Gastroesophageal sphincter (tissue), 3 donors: Measurements from ENCODE around the gene MEF2D.

Experiments used
- CTCF ChIP-seq, 4 experiments: fragments of 200-600 bp in 2 of 4; fragments of 450-650 bp in 2 of 4; sonication (generic) in 1 of 4; IDR thresholded peaks; one replicate each; pipeline ENCODE4 v1.5.1; 2017 to 2019; ENCODE audit warnings: antibody characterized with exemption in 4 of 4, mild to moderate bottlenecking in 2 of 4, moderate library complexity in 2 of 4
- EP300 ChIP-seq: sonication (generic); formaldehyde crosslinking; IDR thresholded peaks from one replicate; pipeline ENCODE4 v1.6.1; 2017; ENCODE audit warnings: antibody characterized with exemption, mild to moderate bottlenecking
- POLR2A ChIP-seq, 2 donors: fragments of 450-650 bp; IDR thresholded peaks; one replicate each; pipeline ENCODE4 v1.6.1; 2017; ENCODE audit warnings: antibody characterized with exemption in 2 of 2, mild to moderate bottlenecking in 2 of 2, moderate library complexity in 1 of 2
- POLR2AphosphoS5 ChIP-seq: sonication (generic); formaldehyde crosslinking; IDR thresholded peaks from one replicate; pipeline ENCODE4 v1.6.1; 2017; ENCODE audit warnings: antibody characterized with exemption

DNA sequence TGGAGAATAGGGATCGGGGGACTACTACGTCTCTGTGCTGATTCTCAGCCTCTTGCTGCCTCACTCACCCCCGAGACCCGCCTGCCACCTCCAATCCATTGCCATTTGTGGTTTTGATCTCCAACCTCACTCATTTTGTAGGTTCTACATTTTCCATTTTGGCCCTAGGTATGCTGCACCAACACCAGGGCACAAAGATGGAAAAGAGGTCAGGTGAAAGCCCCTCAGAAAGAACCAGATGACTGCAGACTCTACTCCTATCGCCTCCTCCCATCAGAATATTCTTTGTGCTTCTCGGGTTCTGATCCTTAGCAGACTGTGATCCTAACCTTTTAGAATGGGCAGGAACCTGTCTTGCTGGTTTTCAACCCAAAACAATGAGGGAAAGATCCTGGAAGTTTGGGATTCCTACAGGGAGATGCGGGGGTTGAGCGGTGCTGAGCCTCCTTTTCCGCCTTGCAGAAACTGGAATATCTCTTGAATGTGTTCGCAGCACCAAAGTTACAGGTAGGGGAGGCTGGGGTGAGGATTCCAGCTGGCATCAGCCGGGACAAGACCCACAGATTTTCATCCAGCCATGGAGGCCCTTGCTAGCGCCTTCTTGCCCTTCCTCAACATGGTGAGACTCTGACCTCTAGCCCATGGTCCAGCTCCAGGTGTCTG is 78.5 kb downstream of the MEF2D start:
- no peak for TF ChIP-seq CTCF (IDR thresholded peaks at IDR 0.05)
- TF ChIP-seq EP300 = no peak
- no peak for TF ChIP-seq POLR2A (IDR thresholded peaks at IDR 0.05)
- TF ChIP-seq POLR2AphosphoS5 = no peak
